Measurements from ENCODE around the gene DONSON. TPM values are rescaled to one million over a fixed set of nuclear protein-coding genes. Genes with fewer than 3 reads are reported as not detected.

The DONSON gene
- total and polyA plus RNA-seq, 2 of the 13 experiments (the other 11 are each of a cell fraction or from before 2014, with no cell fraction given) = 35.4 to 63.6 TPM

DNA sequence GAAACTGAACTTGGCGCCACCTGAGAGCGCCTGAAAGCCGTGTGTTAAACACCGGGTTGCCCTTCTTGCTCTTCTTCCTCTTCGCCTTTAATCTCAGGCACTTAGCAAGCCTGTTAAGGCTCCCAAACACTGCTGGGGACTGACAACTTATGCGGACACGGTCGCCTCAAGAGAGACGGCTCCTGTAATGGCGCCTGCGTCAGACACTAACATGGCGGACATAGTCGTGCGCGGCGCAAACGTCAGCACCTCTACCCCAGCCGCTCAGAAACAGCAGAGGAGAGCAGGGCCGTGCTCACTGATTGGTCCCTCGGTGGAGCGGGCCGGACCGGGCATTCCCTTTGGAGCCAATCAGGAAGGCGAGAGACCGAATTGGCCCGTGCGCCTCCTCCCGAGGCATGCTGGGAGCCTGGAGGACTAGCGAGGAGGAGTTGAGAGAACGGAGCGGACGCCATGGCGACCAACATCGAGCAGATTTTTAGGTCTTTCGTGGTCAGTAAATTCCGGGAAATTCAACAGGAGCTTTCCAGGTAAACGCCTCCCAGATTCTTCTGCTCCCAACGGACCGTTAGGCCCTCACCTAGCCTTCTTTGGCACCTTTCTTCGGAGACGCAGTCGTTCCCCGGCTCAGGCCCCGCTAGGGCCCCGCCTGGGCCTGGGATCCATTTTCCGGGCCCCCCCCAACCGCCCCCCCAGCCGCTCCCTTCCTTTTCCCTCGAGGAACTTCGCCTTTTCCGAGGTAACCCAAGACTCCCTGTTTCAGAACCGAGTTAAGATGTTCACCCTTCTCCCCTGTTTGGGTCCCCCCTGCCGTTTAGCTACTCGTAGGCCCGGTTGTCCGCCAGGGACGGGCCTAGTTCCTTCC lies 45.6 kb downstream of the DONSON start, which contains the start of gene SON (continued):
- no peak for TF ChIP-seq MLLT10 (CRISPR knock-in tag; IDR thresholded peaks at IDR 0.05)
- TF ChIP-seq PHF20 (CRISPR knock-in tag; IDR thresholded peaks at IDR 0.05) = peak; percentile 56
- peak; percentile 74 for TF ChIP-seq ZNF563 (CRISPR knock-in tag; IDR thresholded peaks at IDR 0.05)
- TF ChIP-seq, protein P1, sequence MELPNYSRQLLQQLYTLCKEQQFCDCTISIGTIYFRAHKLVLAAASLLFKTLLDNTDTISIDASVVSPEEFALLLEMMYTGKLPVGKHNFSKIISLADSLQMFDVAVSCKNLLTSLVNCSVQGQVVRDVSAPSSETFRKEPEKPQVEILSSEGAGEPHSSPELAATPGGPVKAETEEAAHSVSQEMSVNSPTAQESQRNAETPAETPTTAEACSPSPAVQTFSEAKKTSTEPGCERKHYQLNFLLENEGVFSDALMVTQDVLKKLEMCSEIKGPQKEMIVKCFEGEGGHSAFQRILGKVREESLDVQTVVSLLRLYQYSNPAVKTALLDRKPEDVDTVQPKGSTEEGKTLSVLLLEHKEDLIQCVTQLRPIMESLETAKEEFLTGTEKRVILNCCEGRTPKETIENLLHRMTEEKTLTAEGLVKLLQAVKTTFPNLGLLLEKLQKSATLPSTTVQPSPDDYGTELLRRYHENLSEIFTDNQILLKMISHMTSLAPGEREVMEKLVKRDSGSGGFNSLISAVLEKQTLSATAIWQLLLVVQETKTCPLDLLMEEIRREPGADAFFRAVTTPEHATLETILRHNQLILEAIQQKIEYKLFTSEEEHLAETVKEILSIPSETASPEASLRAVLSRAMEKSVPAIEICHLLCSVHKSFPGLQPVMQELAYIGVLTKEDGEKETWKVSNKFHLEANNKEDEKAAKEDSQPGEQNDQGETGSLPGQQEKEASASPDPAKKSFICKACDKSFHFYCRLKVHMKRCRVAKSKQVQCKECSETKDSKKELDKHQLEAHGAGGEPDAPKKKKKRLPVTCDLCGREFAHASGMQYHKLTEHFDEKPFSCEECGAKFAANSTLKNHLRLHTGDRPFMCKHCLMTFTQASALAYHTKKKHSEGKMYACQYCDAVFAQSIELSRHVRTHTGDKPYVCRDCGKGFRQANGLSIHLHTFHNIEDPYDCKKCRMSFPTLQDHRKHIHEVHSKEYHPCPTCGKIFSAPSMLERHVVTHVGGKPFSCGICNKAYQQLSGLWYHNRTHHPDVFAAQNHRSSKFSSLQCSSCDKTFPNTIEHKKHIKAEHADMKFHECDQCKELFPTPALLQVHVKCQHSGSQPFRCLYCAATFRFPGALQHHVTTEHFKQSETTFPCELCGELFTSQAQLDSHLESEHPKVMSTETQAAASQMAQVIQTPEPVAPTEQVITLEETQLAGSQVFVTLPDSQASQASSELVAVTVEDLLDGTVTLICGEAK (IDR thresholded peaks at IDR 0.05) = no peak
- TF ChIP-seq, protein P1 (CRISPR knock-in tag; IDR thresholded peaks at IDR 0.05) = 0 out of 2 replicates have a peak, but pooled peaks have one; percentile 30
- TF ChIP-seq GTF3A (CRISPR knock-in tag; conservative IDR thresholded peaks at IDR 0.05) = no peak
- no peak for TF ChIP-seq PHB2 (IDR thresholded peaks at IDR 0.05; ENCODE audit: partially characterized antibody)
- peak; percentile 54 for TF ChIP-seq ELF1 (CRISPR knock-in tag; IDR thresholded peaks at IDR 0.05)
- TF ChIP-seq, protein P2, sequence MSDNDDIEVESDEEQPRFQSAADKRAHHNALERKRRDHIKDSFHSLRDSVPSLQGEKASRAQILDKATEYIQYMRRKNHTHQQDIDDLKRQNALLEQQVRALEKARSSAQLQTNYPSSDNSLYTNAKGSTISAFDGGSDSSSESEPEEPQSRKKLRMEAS (IDR thresholded peaks at IDR 0.05) = peak; percentile 70; the same call in 1 of the 2 replicates
- TF ChIP-seq, protein P3, sequence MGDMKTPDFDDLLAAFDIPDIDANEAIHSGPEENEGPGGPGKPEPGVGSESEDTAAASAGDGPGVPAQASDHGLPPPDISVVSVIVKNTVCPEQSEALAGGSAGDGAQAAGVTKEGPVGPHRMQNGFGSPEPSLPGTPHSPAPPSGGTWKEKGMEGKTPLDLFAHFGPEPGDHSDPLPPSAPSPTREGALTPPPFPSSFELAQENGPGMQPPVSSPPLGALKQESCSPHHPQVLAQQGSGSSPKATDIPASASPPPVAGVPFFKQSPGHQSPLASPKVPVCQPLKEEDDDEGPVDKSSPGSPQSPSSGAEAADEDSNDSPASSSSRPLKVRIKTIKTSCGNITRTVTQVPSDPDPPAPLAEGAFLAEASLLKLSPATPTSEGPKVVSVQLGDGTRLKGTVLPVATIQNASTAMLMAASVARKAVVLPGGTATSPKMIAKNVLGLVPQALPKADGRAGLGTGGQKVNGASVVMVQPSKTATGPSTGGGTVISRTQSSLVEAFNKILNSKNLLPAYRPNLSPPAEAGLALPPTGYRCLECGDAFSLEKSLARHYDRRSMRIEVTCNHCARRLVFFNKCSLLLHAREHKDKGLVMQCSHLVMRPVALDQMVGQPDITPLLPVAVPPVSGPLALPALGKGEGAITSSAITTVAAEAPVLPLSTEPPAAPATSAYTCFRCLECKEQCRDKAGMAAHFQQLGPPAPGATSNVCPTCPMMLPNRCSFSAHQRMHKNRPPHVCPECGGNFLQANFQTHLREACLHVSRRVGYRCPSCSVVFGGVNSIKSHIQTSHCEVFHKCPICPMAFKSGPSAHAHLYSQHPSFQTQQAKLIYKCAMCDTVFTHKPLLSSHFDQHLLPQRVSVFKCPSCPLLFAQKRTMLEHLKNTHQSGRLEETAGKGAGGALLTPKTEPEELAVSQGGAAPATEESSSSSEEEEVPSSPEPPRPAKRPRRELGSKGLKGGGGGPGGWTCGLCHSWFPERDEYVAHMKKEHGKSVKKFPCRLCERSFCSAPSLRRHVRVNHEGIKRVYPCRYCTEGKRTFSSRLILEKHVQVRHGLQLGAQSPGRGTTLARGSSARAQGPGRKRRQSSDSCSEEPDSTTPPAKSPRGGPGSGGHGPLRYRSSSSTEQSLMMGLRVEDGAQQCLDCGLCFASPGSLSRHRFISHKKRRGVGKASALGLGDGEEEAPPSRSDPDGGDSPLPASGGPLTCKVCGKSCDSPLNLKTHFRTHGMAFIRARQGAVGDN (CRISPR knock-in tag; IDR thresholded peaks at IDR 0.05) = peak; percentile 57
- TF ChIP-seq MIER3 (CRISPR knock-in tag; IDR thresholded peaks at IDR 0.05; ENCODE audit: borderline replicate concordance) = no peak
- TF ChIP-seq ZNF7 (CRISPR knock-in tag; IDR thresholded peaks at IDR 0.05) = no peak
- peak; percentile 88 for TF ChIP-seq POLR2G (IDR thresholded peaks at IDR 0.05; ENCODE audit: low read depth, low read length)
- no peak for TF ChIP-seq PCBP2 (optimal IDR thresholded peaks at IDR 0.05; ENCODE audit: low read depth, low read length, poor library complexity, severe bottlenecking)
